Thoracic aorta (tissue), 2 donors: ENCODE measurements around the gene PREX1. TPM values are rescaled to one million over a fixed set of nuclear protein-coding genes. Genes with fewer than 3 reads are reported as not detected.

Experiments used
- ATAC-seq: fragments of 150-250 bp; one replicate; pipeline ENCODE4 v1.8.0; 2017; ENCODE audit warnings: low read depth; ENCODE audit not compliant: insufficient number of reproducible peaks, low FRiP score
- DNase-seq: peaks from one replicate; pipeline ENCODE4 v3.0.0-alpha.2; 2020; ENCODE audit warnings: low spot score
- H3K27ac ChIP-seq, 2 donors: fragments of 200-600 bp; sonication (generic); 1 replicate in 1 of 2; 2 replicates in 1 of 2; pipeline ENCODE4 v1.5.1; 2016; ENCODE audit warnings: mild to moderate bottlenecking in 2 of 2, moderate library complexity in 2 of 2
- H3K27me3 ChIP-seq: fragments of 200-600 bp; sonication (generic); replicated peaks from 2 replicates; pipeline ENCODE4 v1.6.0; 2016; ENCODE audit warnings: mild to moderate bottlenecking; ENCODE audit not compliant: insufficient read depth
- H3K36me3 ChIP-seq: fragments of 200-600 bp; sonication (generic); one replicate; pipeline ENCODE4 v1.5.1; 2016
- H3K4me1 ChIP-seq, 2 donors: fragments of 200-600 bp; sonication (generic); 1 replicate in 1 of 2; 2 replicates in 1 of 2; pipeline versions ENCODE4 v1.5.1 to v1.6.0; 2016; ENCODE audit warnings: low read depth in 2 of 2, mild to moderate bottlenecking in 1 of 2; ENCODE audit not compliant: control insufficient read depth in 1 of 2
- H3K4me3 ChIP-seq: fragments of 200-600 bp; sonication (generic); 2 replicates; pipeline ENCODE4 v1.5.1; 2016; ENCODE audit warnings: mild to moderate bottlenecking
- H3K9me3 ChIP-seq: fragments of 200-600 bp; sonication (generic); 2 replicates; pipeline ENCODE4 v1.5.1; 2016
- total RNA-seq, 2 donors: library from RNA; depleted of rRNA; stranded (reverse); fragments of >200 nt; gene quantifications; one replicate each; pipeline versions ENCODE4 v1.1.0 to v1.2.3, GENCODE V29; 2016
- TF ChIP-seq, protein P1 (sequence below): fragments of 200-600 bp; sonication (generic); IDR thresholded peaks from one replicate; pipeline ENCODE4 v1.5.1; 2019; ENCODE audit warnings: antibody characterized with exemption

Gene PREX1
- total RNA-seq, 2 donors from 2014 or later, result 94.6 to 101 TPM

DNA sequence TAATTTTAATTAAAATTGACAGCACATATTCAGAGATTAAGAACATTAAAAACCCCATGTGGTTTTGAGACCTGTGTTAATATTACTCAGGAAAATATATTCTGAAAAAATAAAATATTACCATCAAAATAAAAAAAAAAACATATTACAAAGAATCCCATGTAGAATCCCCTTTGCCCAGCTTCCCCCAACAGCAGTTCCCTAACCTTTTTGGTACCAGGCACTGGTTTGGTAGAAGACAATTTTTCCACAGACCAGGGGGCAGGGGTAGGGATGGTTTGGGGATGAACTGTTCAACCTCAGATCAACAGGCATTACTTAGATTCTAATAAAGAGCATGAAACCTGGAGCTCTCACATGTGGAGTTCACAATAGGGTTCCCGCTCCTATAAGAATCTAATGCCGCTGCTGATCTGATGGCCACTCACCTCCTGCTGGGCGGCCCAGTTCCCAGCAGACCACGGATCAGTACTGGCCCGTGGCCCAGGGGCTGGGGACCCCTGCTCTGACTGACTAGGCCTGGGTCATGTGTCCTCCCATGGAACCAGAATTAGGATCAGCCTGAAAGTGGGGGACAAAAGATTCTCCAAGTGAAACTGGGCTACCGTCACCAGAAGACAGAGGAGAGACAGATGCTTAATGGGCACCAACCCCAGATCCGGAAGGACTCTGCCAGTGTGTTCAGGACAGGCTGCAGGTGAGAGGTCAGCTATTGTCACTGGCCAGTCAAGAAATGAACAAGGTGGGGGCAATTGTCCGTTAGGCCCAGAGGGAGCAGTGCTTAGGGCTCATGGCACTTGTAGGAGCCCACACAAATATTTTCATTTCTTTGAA, 235.5 kb downstream of the PREX1 start:
- DNase-seq, result no peak
- no peak for ATAC-seq
- H3K4me3 ChIP-seq, result no peak overlapping the region

GRCh38 chr20:48586730-48587129, 241.1 kb downstream of the PREX1 start:
- Histone ChIP-seq H3K9me3 (no peaks in the 10 kb centered on the region), H3K4me1 (no peaks in the 10 kb centered on the region), H3K27ac (no peak overlapping the region), H3K36me3 (no peaks in the 10 kb centered on the region), H3K27me3 (no peaks in the 10 kb centered on the region), H3K4me3 (no peak overlapping the region)
- DNase-seq (no peak), ATAC-seq (no peak)
- TF ChIP-seq, protein P1, sequence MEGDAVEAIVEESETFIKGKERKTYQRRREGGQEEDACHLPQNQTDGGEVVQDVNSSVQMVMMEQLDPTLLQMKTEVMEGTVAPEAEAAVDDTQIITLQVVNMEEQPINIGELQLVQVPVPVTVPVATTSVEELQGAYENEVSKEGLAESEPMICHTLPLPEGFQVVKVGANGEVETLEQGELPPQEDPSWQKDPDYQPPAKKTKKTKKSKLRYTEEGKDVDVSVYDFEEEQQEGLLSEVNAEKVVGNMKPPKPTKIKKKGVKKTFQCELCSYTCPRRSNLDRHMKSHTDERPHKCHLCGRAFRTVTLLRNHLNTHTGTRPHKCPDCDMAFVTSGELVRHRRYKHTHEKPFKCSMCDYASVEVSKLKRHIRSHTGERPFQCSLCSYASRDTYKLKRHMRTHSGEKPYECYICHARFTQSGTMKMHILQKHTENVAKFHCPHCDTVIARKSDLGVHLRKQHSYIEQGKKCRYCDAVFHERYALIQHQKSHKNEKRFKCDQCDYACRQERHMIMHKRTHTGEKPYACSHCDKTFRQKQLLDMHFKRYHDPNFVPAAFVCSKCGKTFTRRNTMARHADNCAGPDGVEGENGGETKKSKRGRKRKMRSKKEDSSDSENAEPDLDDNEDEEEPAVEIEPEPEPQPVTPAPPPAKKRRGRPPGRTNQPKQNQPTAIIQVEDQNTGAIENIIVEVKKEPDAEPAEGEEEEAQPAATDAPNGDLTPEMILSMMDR, result no peak

More for the DNA sequence above, 235.5 kb downstream of the PREX1 start:
- Histone ChIP-seq H3K4me1 (no peaks in the 10 kb centered on the region), H3K27me3 (no peaks in the 10 kb centered on the region), H3K9me3 (no peaks in the 10 kb centered on the region), H3K27ac (no peak overlapping the region), H3K36me3 (no peaks in the 10 kb centered on the region)
- TF ChIP-seq, protein P1, result no peak

GRCh38 chr20:48585061-48585870, 242.5 kb downstream of the PREX1 start:
- DNase-seq, result no peak
- no peak overlapping the region for H3K4me3 ChIP-seq

GRCh38 chr20:48584391-48585060, 243.3 kb downstream of the PREX1 start:
- H3K36me3 ChIP-seq, result no peaks in the 10 kb centered on the region
- DNase-seq (no peak), ATAC-seq (no peak)
- no peak overlapping the region for H3K4me3 ChIP-seq
- H3K27ac ChIP-seq, result no peak overlapping the region
- TF ChIP-seq, protein P1, result no peak
- no peaks in the 10 kb centered on the region for H3K9me3 ChIP-seq
- no peaks in the 10 kb centered on the region for H3K4me1 ChIP-seq
- H3K27me3 ChIP-seq, result no peaks in the 10 kb centered on the region

More at GRCh38 chr20:48585061-48585870, 242.5 kb downstream of the PREX1 start:
- Histone ChIP-seq H3K27ac (no peak overlapping the region), H3K36me3 (no peaks in the 10 kb centered on the region), H3K27me3 (no peaks in the 10 kb centered on the region), H3K9me3 (no peaks in the 10 kb centered on the region), H3K4me1 (no peaks in the 10 kb centered on the region)
- TF ChIP-seq, protein P1, result no peak
- ATAC-seq, result no peak

DNA sequence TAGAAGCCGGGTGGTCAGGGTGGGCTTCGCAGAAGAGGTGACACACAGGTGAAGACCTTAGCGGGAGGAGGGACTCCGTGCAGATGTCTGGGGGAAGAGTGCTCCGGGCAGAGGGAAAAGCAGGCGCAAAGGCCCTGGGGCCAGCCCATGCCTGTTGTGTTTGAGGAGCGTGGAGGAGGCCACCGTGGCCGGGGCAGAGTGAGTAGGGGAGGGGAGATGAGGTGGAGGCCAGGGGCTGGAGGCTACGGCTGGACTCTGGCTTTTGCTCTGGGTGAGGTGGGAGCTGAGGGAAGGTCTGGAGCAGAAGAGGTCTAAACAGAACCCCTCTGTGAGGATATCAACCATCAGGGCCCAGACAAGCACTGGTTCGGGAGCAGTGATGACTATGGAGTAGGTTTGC, 244.0 kb downstream of the PREX1 start:
- Histone ChIP-seq H3K36me3 (no peaks in the 10 kb centered on the region), H3K27me3 (no peaks in the 10 kb centered on the region), H3K27ac (no peak overlapping the region), H3K9me3 (no peaks in the 10 kb centered on the region), H3K4me3 (no peak overlapping the region), H3K4me1 (no peaks in the 10 kb centered on the region)
- no peak for ATAC-seq
- TF ChIP-seq, protein P1, result no peak
- no peak for DNase-seq
